Activated T-cell treated with anti-CD3 and anti-CD28 coated beads for 24 hours (primary cell): ENCODE data around the gene CYP8B1.
A peak's percentile ranks its signal among the peaks of the same experiment; 100 is the strongest.

Experiments used
- DNase-seq: peaks from one replicate; pipeline ENCODE4 v3.0.0-alpha.2; 2020; ENCODE audit warnings: low read depth

CYP8B1 gene

DNA sequence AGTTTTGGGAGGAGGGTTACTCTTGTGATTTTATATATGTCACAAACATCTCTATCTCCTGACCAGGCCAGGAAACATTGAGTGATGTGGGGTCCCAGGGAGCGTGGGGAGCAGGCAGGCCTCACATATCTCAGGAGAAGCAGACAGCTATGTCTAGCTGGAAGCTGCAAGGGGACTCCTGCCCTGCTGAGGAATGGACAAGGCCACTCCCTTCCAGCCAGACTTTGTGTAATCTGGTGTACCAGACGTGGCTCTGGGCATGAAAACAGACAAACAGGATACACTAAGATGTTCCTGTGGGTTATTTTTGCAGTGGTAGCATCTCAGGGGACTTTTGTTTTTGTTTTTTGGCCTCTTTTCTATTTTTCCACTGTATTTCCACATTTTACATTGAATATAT is 23.2 kb downstream of the CYP8B1 start:
- no peak for DNase-seq

DNA sequence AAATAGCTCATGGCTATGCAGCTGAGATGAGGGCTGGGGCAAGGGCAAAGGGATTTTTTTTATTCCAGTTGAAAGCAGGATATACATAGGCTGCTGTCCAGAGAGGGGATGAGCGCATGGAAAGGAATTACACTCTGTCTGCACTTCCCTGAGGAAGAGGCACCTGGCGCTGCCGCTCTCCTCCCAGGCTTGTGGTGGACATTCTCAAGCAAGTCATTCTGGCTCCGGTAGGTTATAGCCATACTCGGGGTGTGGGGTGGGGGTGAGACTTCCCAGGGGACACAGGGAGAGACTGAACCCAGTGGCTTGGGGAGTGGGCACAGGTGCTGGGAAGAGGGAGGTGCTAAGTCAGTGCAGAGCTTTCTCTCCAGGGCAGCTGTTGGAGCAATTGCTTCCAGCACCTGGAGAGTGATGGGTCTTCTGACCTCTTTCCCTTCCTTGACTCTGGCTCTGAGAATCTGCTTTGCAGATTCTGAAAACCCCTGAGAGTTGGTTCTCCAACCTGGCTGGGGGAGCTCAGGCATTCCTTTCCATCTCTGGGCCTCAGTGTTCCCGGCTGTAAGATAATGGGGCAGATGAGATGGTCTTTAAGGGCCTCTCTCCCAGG is 24.3 kb downstream of the CYP8B1 start:
- no peak for DNase-seq

DNA sequence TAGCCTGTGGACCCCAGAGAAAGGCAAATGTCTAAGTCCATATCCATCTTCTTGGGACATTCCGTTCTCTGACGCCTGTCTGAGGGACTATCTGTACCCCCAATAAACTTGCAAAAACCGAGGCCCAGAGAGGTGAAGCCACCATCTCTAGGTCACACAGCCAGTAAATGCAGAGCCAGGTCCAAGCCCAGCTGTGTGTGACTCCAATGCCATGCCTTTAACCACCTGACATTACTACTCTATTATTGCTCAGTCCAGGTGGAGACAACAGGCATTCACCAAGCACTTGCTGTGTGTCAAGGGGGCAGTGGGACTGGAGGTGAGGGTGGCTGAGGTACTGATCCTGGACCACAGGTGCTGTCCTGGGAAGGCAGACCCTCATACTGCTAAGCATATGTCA is 25.4 kb downstream of the CYP8B1 start:
- no peak for DNase-seq

DNA sequence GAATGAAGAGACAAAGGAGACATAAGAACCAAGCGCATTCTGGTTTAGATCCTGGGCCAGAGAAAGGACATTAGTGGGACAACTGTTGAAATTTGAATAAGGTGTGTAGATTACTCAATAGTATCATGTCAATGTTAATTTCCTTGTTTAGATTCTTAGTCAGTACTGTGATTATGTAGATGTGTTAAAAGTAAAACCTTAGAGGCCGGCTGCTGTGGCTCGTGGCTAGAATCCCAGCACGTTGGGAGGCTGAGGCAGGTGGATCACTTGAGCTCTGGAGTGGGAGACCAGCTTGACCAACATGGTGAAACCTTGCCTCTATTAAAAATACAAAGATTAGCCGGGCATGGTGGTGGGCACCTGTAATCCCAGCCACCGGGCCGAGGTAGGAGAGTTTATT is 26.7 kb downstream of the CYP8B1 start:
- DNase-seq: no peak

DNA sequence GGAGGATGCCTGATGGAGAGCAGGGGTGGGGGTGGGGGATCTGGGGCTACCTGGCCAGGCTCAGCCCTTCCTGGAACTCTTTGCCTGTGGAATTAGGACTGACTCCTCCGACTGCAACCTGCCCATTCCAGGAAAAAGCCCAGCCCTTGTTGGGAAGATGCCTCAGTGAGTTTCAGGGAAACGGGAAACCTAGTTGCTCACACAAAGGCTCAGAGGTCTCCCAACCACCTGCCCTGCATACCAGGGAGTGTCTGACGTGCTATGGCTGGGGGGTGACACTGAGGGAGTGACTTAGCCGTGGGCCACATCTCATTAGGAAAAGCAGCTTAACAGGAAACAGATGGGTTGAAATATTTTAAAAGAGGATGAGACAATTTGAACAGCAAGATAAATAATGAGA is 27.9 kb downstream of the CYP8B1 start:
- no peak for DNase-seq

DNA sequence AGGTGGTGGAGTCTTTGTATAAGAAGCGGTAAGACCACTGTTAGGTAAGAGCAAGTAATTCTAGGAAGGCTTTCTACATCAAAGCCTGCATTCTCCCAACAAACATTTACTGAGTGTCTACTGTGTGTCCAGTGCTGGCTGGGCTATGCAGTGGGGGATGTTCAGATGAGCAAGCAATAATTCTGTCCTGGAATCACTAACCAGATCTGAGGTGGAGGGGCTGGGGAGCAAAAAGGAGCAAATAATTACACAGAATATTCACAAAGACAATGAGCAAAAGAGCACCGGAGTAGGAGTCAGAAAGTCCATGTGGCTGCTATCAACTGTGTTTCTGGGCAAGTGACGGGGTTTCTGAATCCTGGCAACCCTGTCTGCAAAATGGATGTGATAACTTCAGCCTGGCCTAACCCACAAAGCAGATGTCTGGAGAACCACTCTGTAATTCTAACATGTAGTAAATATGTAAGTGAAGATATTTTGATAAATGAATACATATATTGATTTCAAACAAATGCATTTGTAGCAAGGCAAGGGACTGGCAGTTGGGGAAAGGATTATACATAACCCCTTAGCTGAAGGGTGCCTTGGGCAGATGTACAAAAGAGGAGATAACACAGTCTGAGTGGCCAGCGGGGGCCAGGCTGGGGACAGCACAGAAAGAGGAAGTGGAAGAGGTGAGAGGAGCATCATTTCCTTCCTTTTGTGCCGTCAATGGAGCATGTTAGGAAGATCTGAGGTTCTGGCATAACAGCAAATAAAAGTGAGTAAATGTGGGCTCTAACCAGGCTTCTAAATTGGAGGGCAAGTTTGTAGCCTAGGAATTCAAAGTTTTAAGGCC is 28.8 kb downstream of the CYP8B1 start:
- DNase-seq: no peak

DNA sequence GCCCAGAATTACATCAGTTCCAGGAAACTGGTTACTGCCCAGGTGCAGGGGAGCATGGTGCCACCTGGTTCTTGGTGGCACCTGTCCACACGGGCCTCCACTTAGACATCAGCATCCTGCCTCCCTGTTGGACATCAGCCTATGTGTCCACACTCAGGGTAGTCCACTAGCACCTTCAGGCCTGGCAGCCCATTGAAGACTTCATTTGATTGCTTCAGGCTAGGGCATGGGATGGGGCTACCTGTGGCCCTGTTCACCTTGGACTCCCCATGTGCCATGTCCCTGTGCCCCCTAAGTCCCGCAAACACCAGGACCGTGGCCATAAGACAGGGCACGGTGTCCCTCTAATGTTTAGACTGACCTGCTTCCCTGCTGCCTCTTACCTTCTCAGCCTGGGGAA is 30.9 kb downstream of the CYP8B1 start:
- no peak for DNase-seq

DNA sequence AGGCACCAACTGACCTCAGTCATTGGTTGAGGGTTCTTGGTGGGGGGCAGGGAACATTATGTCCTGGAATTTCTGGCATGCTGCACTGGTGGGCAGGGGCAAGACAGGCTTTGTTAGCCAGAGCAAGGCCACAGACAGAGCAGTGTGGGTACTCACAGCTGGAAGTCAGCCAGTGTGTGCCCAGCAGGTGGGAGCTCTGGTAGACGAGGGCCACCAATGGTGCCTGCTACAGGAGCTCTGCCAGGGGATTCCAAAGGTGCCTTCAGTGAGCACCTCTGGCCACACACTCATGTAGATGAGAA is 31.3 kb downstream of the CYP8B1 start:
- DNase-seq: no peak

DNA sequence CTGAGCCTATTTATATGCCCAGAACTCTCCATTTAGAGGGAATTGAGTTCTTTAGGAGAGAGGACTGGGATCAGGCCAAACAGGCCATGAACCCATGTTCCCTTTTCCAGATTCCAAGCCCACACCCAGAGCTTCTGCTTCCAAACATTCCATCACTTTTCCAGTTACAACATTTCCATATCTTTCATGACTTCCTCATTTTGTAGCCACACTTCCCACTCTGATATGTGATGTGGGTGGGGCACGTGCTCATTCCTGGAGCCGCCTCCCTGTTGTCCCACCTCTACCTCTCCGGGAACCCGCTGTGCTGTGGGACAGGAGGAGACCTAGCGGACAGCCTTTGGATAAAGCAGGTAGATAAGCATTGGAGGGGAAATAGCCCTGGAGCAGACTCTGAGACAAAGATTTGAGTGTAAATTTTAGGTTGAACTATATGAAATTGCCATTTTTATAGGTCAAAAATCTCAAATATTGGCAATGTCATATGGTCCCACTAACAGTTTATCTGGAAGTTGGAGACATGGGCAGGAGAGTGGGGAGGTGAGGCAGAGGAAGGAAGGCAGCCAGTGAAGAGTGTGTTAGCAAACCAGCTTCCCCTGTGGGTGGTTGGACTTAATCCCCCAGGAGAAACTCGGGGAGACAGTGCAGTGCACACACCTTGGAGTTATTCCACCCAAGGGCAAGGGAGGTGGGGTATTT is 31.8 kb downstream of the CYP8B1 start:
- DNase-seq: no peak

DNA sequence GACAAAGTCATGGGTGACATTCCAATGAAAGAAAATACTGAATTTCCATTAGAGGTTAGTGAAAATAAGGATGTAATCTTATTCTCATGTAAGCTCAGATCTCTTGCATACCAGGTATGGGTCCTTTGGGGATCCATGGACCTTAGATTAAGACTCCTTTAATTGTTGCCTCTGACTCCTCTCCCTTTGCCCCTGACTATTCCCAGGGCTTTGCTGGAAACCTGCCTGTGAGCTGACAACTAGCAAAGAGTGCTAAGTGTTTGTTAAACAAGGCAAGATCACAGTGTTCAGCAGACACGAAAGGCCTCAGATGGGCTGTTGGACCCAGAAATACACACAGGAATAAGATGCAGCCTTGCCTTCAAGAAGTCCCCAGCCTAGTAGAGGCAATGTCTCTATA is 34.3 kb downstream of the CYP8B1 start:
- DNase-seq: no peak

DNA sequence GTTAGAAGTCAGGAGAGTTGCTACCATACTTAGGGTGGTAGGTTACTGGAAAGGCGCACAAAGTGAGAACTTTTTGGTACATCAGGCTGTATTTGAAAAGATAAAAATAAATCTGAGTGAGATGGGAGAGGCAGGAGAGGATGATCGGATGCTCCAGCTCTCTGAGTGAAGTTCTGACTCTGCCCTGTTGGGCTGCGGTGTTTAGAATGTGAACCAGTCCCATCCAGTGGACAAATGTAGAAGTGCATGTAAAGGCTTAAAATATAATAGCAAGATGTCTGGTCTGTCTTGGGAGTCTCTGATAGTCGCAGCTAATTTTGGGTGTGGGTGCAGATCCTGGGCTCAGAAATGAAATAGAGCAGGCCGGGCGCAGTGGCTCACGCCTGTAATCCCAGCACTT is 36.1 kb downstream of the CYP8B1 start:
- no peak for DNase-seq

DNA sequence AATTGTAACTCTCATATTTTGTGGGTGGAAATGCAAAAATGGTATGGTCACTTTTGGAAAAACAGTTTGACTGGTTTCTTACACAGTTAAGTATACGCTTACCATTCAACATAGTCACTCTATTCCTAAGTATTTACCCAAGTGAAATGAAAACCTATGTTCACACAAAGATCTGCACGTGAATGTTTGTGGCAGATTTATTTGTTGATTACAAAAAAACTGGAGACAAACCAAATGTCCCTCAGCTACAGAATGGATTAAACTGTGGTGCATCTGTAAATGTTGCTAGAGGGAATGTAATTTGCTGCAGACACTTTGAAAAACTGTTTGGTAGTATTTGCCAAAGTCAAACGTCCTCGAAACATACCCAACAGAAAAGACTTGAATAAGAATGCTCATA is 37.1 kb downstream of the CYP8B1 start:
- no peak for DNase-seq

DNA sequence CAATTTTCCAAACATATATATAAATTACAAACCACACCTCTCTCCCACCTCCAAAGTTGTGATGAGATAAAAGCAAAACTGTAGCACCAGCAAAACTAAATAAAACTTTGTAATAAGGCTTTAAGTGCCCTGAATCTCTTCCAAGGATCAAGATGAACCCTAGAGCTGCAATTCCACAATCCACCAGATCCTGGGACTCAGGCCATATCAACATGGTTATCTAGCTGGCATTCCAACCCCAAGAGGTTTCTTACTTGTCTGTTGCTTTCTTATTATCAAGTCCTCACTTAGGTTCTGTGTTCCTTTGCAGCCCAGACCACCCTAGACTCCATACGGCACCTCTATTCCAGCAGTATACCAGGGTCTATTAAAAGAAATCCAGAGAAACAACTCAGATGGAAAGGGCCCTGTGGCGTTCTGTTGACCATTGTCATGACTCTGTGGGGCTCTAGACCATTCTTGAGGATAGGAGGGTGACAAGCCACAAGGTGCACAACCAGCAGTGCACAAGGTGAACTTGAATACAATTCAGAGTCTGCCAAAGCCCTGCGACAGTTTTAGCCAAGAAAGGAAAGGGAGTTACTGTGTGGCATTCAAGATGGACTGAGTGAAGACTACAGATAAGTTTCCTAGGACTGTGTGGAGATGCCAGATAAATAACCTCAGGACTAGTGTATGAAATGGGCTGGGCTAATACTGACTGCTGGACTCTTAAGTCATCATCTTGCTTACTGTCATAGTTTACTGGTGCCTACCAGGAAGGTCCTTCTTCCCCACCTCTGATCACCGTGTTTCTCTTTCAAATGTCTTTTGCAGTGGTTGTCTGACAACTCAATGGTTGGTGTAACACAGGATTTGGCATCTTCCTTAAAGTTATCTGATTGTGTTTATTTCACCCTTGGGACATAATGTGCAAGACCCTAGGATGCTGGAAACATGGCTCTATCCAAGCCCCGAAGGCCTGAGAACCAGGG is 39.2 kb downstream of the CYP8B1 start:
- DNase-seq: no peak

DNA sequence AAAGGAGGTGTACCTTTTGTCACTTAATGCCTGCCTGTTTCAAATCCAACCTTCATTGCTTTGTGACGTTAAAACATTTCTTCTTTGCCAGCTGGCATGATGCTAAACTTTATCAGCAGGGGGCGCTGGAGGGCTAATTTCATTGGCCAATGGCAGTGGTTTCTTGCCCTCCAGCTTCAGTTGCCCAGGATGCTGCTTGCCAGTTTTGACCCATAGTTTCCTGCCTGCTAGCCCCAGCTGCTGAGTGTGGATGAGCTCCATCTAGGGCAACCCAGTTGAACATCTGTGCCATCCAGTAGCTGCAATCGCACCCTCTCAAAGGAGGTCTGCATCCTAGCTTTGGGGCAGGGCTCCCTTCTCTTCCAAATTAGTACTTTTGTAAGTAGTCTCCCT is 44.4 kb downstream of the CYP8B1 start:
- peak; percentile 61 for DNase-seq

DNA sequence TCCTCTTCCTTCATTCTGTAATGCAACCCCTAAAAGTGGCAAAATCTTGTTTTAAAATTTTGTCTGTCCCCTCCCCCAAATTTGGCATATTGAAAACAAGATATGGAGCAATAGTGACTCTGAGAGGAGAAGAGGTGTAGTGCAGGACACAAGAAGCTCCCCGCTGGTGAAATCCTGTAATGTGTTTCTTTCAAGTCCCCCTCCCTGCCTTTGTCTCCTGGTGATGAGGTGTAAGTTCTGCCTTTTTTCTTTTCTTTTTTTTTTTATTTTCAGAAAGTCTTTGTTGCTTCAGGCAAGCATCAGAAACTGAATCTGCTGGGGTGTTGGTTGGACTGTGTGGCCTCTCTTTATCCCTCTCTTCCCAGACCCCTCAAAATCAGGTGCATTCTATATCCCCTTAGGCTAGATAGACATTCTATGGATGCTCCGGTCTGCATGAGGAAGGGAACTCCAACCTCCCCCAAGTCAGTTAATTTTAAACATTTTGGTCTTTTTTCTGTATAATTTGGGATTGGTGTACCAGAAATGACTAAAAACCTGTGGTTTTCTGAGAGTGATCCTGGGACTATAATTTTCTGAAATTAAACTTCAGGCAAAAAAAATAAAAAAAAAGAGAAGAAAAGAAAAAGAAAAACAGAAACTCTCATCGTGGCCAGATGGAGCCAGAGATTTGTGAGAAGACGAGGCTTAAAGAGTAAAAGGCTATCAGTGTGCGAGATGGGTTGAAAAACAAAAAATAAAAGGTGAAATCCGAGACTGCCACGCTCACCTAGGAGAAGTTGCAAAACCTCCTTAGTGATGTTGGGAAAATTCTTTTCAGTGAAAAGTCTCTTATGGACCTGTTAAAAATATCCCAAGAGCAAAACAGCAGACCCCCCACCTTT is 45.0 kb downstream of the CYP8B1 start:
- DNase-seq: no peak

DNA sequence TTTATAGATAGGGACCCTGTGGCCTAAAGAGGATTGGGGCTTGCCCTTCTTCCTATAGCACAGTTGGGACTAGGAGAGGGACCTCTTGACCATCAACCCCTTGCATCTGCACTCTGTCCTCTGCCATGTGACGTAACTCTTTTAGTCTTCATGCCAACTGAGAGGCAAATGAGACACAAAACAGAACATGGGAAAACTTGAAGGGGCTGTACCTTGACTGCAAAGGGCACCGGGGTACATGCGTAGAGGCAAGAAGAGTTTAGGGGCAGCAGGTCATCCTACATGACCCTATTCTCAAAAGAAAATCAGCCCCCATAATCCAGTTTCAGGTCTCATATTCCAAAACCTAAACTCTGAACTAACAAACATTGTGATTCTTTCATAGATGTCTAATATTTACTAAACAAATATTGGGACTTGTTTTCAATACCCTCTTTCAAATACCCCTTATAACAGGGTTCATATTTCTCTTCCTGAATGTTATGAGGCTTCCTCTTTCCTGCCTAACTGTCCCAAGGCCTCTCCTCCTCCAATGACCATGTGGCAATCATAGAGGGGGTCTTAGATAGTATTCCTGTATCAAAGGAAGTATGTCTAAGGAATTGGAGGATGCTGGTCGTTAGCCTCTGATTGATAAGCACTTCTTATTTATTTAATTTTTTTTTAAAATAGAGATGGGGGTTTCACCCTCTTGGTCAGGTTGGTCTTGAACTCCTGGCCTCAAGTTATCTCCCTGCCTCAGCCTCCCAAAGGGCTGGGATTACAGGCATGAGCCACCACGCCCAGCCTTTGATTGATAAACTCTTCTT is 45.8 kb downstream of the CYP8B1 start:
- DNase-seq: no peak

DNA sequence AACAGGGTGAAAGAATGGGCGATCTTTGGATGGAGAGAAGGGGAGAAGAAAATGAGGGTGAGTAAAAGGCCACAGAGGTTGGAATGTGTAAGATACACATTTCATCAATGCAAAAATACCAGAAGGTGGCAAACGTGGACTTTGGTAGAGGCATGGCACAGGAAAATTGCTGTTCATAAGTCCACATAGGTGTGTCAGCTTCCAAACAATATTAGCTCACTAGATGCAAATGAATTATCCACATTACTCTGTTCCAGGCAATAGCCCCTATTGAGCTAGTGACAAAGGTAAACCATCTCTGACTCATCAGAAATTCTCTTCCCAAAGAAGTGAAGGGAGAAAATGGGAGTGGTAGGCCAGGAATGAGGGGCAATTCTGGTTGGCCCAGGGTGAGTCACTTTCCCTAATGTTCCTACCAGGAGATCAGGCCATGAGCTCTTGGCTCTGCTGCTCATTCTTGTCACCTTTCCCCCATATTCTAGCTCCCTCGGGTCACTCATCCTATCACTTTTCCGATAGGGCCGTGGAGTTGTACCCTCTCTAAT is 46.5 kb downstream of the CYP8B1 start:
- DNase-seq: no peak

DNA sequence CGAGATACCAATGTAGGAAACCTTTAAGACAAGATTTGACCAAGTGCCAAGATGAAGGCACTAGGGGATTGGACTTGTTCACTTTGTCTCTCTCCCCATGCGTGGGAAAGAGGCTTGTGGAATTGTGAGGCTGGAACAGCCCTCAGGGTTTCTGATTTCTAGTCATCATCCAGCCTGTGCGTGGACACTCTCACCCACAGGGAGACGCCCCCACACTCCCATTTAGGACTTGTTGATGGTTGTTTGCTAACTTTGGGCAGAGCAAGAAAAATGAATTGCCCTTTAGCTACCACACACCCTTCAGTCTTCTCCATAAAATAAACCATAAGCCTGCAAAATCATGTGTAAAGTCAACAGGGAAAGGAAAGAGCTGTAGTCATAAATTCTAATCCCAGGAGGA is 48.0 kb downstream of the CYP8B1 start:
- DNase-seq: no peak

DNA sequence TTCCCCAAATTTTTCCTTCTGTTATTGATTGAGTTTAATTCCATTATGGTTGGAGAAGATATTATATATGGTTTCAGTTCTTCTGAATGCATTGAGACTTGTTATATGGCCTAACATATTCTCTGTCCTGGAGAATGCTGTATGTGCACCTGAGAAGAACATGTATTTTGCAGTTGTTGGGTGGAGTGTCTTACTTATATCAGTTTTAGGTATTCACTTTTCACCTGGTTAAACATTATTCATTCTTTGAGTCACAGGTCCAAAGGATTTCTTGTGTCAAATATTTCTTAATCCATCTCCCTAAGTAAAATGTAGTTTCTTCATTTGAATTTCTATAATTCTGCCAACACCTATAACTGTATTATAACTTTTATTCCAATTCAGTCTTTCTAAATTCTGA is 48.7 kb downstream of the CYP8B1 start:
- no peak for DNase-seq

DNA sequence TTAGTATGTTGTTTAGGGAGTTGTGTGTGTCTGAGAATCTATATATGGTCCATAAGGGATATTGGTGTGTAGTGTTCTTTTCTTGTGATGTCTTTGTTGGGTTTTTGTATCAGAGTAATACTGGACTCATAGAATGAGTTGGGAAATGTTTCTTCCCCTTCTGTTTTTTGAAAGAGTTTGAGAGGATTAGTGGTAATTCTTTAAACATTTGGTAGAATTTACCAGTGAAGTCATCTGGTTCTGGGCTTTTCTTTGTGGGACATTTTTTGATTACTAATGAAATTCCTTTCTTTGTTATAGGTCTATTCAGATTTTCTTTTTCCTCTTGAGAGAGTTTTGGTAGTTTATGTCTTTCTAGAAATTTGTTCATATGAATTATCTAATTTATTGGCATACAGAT is 49.5 kb downstream of the CYP8B1 start:
- DNase-seq: no peak
